ENCODE results near the gene ALDH18A1. TPM values are rescaled to one million over a fixed set of nuclear protein-coding genes. Genes with fewer than 3 reads are reported as not detected.

The ALDH18A1 gene
- total RNA-seq, 2 donors from 2014 or later: 81.0 to 130 TPM

- Histone ChIP-seq H3K9me3 (ENCODE audit: control insufficient read depth, low read length) (peaks cover 27% of the 10 kb centered on the region), H3K27me3 (ENCODE audit: control insufficient read depth, insufficient read depth, low read length, poor library complexity, severe bottlenecking) (no peaks in the 10 kb centered on the region), H3K4me3 (ENCODE audit: low read length) (no peak overlapping the region), H3K36me3 (ENCODE audit: control insufficient read depth, insufficient read depth, low read length) (peaks cover 38% of the 10 kb centered on the region), H3K9ac (ENCODE audit: extremely low read depth, low read length, poor library complexity, severe bottlenecking) (no peak overlapping the region), H3K4me1 (ENCODE audit: control insufficient read depth, insufficient read depth, low read length) (peaks cover 4% of the 10 kb centered on the region), H3K27ac (ENCODE audit: low read depth, low read length) (no peak overlapping the region)
- peaks cover 11% of the 10 kb centered on the region for H3K9me3 Mint-ChIP-seq
- peaks cover 17% of the 10 kb centered on the region for H3K4me1 Mint-ChIP-seq
- no peaks in the 10 kb centered on the region for H3K27me3 Mint-ChIP-seq (ENCODE audit: insufficient read depth)
- DNase-seq: no peak
- no peak overlapping the region for H3K27ac Mint-ChIP-seq
- H3K4me3 Mint-ChIP-seq: no peak overlapping the region
- no peak for TF ChIP-seq CTCF (conservative IDR thresholded peaks at IDR 0.05)
- WGBS, 2 experiments (ENCODE audit: insufficient coverage in 1 of 2, insufficient read length in 1 of 2): 86 to 100% methylated on average over 1 to 5 of the region's 5 CpGs
- peaks cover 39% of the 10 kb centered on the region for H3K36me3 Mint-ChIP-seq (ENCODE audit: low read depth)
These were observed 2.6 kb downstream of the ALDH18A1 start for GRCh38 chr10:95653895-95654294.

- Mint-ChIP-seq H3K4me1 (peaks cover 23% of the 10 kb centered on the region), H3K36me3 (ENCODE audit: low read depth) (peaks cover 61% of the 10 kb centered on the region), H3K27ac (no peak overlapping the region), H3K27me3 (ENCODE audit: insufficient read depth) (no peaks in the 10 kb centered on the region), H3K4me3 (no peak overlapping the region), H3K9me3 (peaks cover 11% of the 10 kb centered on the region)
- no peak for TF ChIP-seq CTCF (conservative IDR thresholded peaks at IDR 0.05)
- DNase-seq: no peak
- WGBS, 2 experiments (ENCODE audit: insufficient coverage in 1 of 2, insufficient read length in 1 of 2): 100% methylated on average over 1 of the region's 1 CpG
- Histone ChIP-seq H3K4me1 (ENCODE audit: control insufficient read depth, insufficient read depth, low read length) (peaks cover 4% of the 10 kb centered on the region), H3K4me3 (ENCODE audit: low read length) (no peak overlapping the region), H3K36me3 (ENCODE audit: control insufficient read depth, insufficient read depth, low read length) (peaks cover 51% of the 10 kb centered on the region), H3K9ac (ENCODE audit: extremely low read depth, low read length, poor library complexity, severe bottlenecking) (no peak overlapping the region), H3K27ac (ENCODE audit: low read depth, low read length) (no peak overlapping the region), H3K27me3 (ENCODE audit: control insufficient read depth, insufficient read depth, low read length, poor library complexity, severe bottlenecking) (no peaks in the 10 kb centered on the region), H3K9me3 (ENCODE audit: control insufficient read depth, low read length) (peaks cover 22% of the 10 kb centered on the region)
These were observed 5.0 kb downstream of the ALDH18A1 start for GRCh38 chr10:95651346-95652060.

DNA sequence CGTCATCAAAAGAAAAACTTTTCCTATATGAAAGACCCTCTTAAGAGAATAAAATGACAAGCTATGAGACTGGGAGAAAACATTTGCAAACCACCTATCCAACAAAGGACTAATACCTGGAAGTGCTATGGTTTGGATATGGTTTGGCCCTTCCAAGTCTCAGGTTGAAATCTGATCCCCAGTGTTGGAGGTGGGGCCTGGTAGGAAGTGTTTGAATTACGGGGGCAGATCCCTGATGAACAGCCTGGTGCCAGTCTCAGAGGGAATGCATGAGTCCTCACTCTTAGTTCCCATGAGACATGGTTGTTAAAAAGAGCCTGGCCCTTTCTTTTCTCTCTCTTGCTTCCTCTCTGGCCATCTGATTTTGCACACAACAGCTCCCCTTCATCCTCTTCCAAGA, 6.3 kb downstream of the ALDH18A1 start:
- H3K27ac ChIP-seq (ENCODE audit: low read depth, low read length): no peak overlapping the region
- peak overlapping the region; percentile 30 for H3K27ac Mint-ChIP-seq
- TF ChIP-seq CTCF (conservative IDR thresholded peaks at IDR 0.05): no peak
- no peak overlapping the region for H3K4me3 ChIP-seq (ENCODE audit: low read length)
- peaks cover 65% of the 10 kb centered on the region for H3K36me3 Mint-ChIP-seq (ENCODE audit: low read depth)
- WGBS, 2 experiments (ENCODE audit: insufficient coverage in 1 of 2, insufficient read length in 1 of 2): 95 to 100% methylated on average over 1 to 2 of the region's 2 CpGs
- H3K27me3 Mint-ChIP-seq (ENCODE audit: insufficient read depth): no peaks in the 10 kb centered on the region
- no peak overlapping the region for H3K4me3 Mint-ChIP-seq
- no peak for DNase-seq
- H3K9ac ChIP-seq (ENCODE audit: extremely low read depth, low read length, poor library complexity, severe bottlenecking): no peak overlapping the region
- peaks cover 56% of the 10 kb centered on the region for H3K36me3 ChIP-seq (ENCODE audit: control insufficient read depth, insufficient read depth, low read length)
- H3K4me1 Mint-ChIP-seq: peaks cover 28% of the 10 kb centered on the region
- peaks cover 11% of the 10 kb centered on the region for H3K9me3 Mint-ChIP-seq
- peaks cover 22% of the 10 kb centered on the region for H3K9me3 ChIP-seq (ENCODE audit: control insufficient read depth, low read length)
- no peaks in the 10 kb centered on the region for H3K27me3 ChIP-seq (ENCODE audit: control insufficient read depth, insufficient read depth, low read length, poor library complexity, severe bottlenecking)
- peaks cover 9% of the 10 kb centered on the region for H3K4me1 ChIP-seq (ENCODE audit: control insufficient read depth, insufficient read depth, low read length)
